ENCODE results near the gene FZD1.

The FZD1 gene

DNA sequence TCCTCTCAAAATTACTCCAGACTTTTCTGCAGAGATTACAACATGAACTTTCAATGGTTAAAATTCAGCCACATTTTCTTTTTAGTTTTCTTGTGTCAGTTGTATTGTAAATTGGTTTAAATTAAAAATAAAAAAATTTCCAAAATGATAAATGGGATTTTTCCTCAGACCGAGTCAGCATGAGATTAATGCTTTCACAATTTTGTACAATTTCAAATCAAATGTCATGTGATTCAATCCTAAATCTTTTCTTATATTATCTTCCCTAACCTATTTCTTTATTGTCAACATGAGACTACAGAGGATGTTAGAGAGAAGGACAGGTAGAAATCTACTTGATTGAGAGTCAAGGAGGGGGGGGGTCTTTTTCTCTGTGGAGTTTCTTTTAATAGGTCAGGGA, 33.7 kb downstream of the FZD1 start:
- no peak overlapping the region for H2BK5ac ChIP-seq (ENCODE audit: low read depth, low read length, poor library complexity, severe bottlenecking)
- no peaks in the 10 kb centered on the region for H3K36me3 ChIP-seq (ENCODE audit: control insufficient read depth in 1 of 2, insufficient read depth in 2 of 2, low read depth in 1 of 2, low read length in 2 of 2)
- H3K4ac ChIP-seq (ENCODE audit: low read depth in 1 of 2, low read length in 2 of 2): no peak overlapping the region
- no peak overlapping the region for H3K4me3 ChIP-seq (ENCODE audit: insufficient read depth in 1 of 2, low read depth in 1 of 2, low read length in 2 of 2)
- H3K23ac ChIP-seq (ENCODE audit: low read length in 2 of 2): no peak overlapping the region
- H4K8ac ChIP-seq (ENCODE audit: low read length): no peak overlapping the region
- no peak overlapping the region for H3K9ac ChIP-seq (ENCODE audit: low read length)
- no peaks in the 10 kb centered on the region for H3K79me1 ChIP-seq (replicated peaks; ENCODE audit: low read length, poor library complexity, severe bottlenecking)
- no peaks in the 10 kb centered on the region for H3K9me3 ChIP-seq (ENCODE audit: control insufficient read depth, low read length)
- H3K4me1 ChIP-seq (ENCODE audit: control insufficient read depth, insufficient read depth, low read depth, low read length): no peaks in the 10 kb centered on the region
- DNase-seq: no peak
- no peaks in the 10 kb centered on the region for H3K27me3 ChIP-seq (ENCODE audit: control insufficient read depth in 1 of 2, insufficient read depth in 1 of 2, low read length in 2 of 2)
- no peak overlapping the region for H2AFZ ChIP-seq (ENCODE audit: low read depth, low read length)
- no peak overlapping the region for H2AK5ac ChIP-seq (ENCODE audit: low read length, severe bottlenecking)
- 78% methylated on average over 1 of the region's 1 CpG for WGBS
- H3K18ac ChIP-seq (ENCODE audit: low read depth in 1 of 2, low read length in 2 of 2): no peak overlapping the region
- no peak overlapping the region for H3K14ac ChIP-seq (ENCODE audit: low read length in 2 of 2)
- no peak overlapping the region for H3K27ac ChIP-seq (ENCODE audit: low read length, poor library complexity, severe bottlenecking)
- no peak overlapping the region for H2BK15ac ChIP-seq (ENCODE audit: low read depth, poor library complexity, severe bottlenecking)
- H2BK120ac ChIP-seq (ENCODE audit: low read depth, low read length): no peak overlapping the region
- H3K4me2 ChIP-seq (ENCODE audit: low read length, poor library complexity, severe bottlenecking): no peak overlapping the region
- no peak overlapping the region for H4K91ac ChIP-seq (ENCODE audit: low read length)
- H2BK12ac ChIP-seq (ENCODE audit: low read length in 2 of 2): no peak overlapping the region

DNA sequence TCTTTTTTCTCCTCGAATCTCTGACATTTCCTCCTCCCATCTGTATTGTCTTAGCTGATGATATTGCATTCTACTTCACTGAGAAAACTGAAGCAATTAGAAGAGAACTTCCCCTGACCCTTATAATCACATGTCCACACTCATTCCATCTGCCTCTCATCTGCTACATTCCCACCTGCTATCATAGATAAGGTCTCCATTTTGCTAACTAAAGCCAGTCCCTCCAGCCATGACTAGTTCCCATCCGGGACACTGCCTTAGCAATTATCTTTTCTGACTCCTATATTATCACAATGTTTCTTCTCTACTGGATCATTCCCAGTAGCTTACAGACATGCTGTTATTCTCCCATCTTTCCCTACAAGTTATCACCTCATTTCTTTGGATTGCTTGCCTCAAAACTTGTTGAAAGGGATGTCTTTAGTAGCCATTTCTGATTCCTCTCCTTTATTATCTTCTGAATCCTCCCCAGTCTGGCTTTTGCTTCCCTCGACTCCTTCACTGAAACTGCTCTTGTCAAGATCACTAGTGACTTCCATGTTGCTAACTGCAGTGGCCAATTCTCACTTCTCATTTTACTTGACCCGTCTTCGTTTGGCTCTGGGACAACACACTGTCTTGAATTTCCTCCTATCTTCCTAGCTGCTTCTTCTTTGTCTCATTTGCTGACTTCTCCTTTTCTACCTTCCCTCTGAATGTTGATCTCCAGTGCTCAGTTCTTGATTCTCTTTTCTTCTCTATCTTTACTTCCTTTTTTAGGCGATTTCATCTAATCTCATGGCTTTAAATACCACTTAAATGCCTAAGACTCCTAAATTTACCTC, 35.9 kb downstream of the FZD1 start:
- H3K36me3 ChIP-seq (ENCODE audit: control insufficient read depth in 1 of 2, insufficient read depth in 2 of 2, low read depth in 1 of 2, low read length in 2 of 2): no peaks in the 10 kb centered on the region
- no peak overlapping the region for H4K91ac ChIP-seq (ENCODE audit: low read length)
- WGBS: 84% methylated on average over 6 of the region's 6 CpGs
- H2BK12ac ChIP-seq (ENCODE audit: low read length in 2 of 2): no peak overlapping the region
- H3K4me1 ChIP-seq (ENCODE audit: control insufficient read depth, insufficient read depth, low read depth, low read length): no peaks in the 10 kb centered on the region
- no peak overlapping the region for H2BK120ac ChIP-seq (ENCODE audit: low read depth, low read length)
- no peak overlapping the region for H2BK15ac ChIP-seq (ENCODE audit: low read depth, poor library complexity, severe bottlenecking)
- no peak overlapping the region for H3K18ac ChIP-seq (ENCODE audit: low read depth in 1 of 2, low read length in 2 of 2)
- no peaks in the 10 kb centered on the region for H3K9me3 ChIP-seq (ENCODE audit: control insufficient read depth, low read length)
- H3K14ac ChIP-seq (ENCODE audit: low read length in 2 of 2): no peak overlapping the region
- H3K9ac ChIP-seq (ENCODE audit: low read length): no peak overlapping the region
- H3K4me3 ChIP-seq (ENCODE audit: insufficient read depth in 1 of 2, low read depth in 1 of 2, low read length in 2 of 2): no peak overlapping the region
- no peak overlapping the region for H2BK5ac ChIP-seq (ENCODE audit: low read depth, low read length, poor library complexity, severe bottlenecking)
- no peak overlapping the region for H3K4me2 ChIP-seq (ENCODE audit: low read length, poor library complexity, severe bottlenecking)
- no peak overlapping the region for H2AFZ ChIP-seq (ENCODE audit: low read depth, low read length)
- no peak overlapping the region for H4K8ac ChIP-seq (ENCODE audit: low read length)
- H2AK5ac ChIP-seq (ENCODE audit: low read length, severe bottlenecking): no peak overlapping the region
- H3K27me3 ChIP-seq (ENCODE audit: control insufficient read depth in 1 of 2, insufficient read depth in 1 of 2, low read length in 2 of 2): no peaks in the 10 kb centered on the region
- no peak overlapping the region for H3K4ac ChIP-seq (ENCODE audit: low read depth in 1 of 2, low read length in 2 of 2)
- no peak overlapping the region for H3K23ac ChIP-seq (ENCODE audit: low read length in 2 of 2)
- H3K79me1 ChIP-seq (replicated peaks; ENCODE audit: low read length, poor library complexity, severe bottlenecking): no peaks in the 10 kb centered on the region
- no peak overlapping the region for H3K27ac ChIP-seq (ENCODE audit: low read length, poor library complexity, severe bottlenecking)
- DNase-seq: no peak

DNA sequence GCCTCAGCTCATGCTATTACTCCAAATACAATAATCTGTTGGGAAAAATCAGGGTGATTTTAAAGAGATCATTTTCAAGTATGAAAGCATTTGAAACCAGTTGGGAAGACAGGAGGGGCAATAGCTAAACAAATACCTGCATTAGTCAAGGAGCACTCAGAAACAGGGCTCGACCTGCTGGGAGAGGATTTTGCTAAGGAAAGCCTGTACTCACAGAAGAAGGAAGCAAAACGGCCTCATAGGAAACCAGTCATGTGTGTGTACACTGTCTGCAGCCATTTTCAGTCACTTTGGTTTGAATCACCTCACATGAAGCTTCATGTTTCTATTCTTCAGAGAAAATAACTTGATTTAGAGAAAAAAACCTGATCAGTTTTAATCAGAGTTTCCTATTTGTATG, 38.6 kb downstream of the FZD1 start:
- DNase-seq: no peak
- Histone ChIP-seq H3K9ac (ENCODE audit: low read length) (no peak overlapping the region), H4K91ac (ENCODE audit: low read length) (no peak overlapping the region), H3K4ac (ENCODE audit: low read depth in 1 of 2, low read length in 2 of 2) (no peak overlapping the region), H2BK120ac (ENCODE audit: low read depth, low read length) (no peak overlapping the region), H2BK5ac (ENCODE audit: low read depth, low read length, poor library complexity, severe bottlenecking) (no peak overlapping the region), H3K79me1 (replicated peaks; ENCODE audit: low read length, poor library complexity, severe bottlenecking) (no peaks in the 10 kb centered on the region), H3K14ac (ENCODE audit: low read length in 2 of 2) (no peak overlapping the region), H3K4me1 (ENCODE audit: control insufficient read depth, insufficient read depth, low read depth, low read length) (no peaks in the 10 kb centered on the region), H3K27ac (ENCODE audit: low read length, poor library complexity, severe bottlenecking) (no peak overlapping the region), H3K4me3 (ENCODE audit: insufficient read depth in 1 of 2, low read depth in 1 of 2, low read length in 2 of 2) (no peak overlapping the region), H3K9me3 (ENCODE audit: control insufficient read depth, low read length) (no peaks in the 10 kb centered on the region), H2AFZ (ENCODE audit: low read depth, low read length) (no peak overlapping the region), H4K8ac (ENCODE audit: low read length) (no peak overlapping the region), H3K18ac (ENCODE audit: low read depth in 1 of 2, low read length in 2 of 2) (no peak overlapping the region), H3K23ac (ENCODE audit: low read length in 2 of 2) (no peak overlapping the region), H3K4me2 (ENCODE audit: low read length, poor library complexity, severe bottlenecking) (no peak overlapping the region), H3K27me3 (ENCODE audit: control insufficient read depth in 1 of 2, insufficient read depth in 1 of 2, low read length in 2 of 2) (no peaks in the 10 kb centered on the region), H3K36me3 (ENCODE audit: control insufficient read depth in 1 of 2, insufficient read depth in 2 of 2, low read depth in 1 of 2, low read length in 2 of 2) (no peaks in the 10 kb centered on the region), H2BK15ac (ENCODE audit: low read depth, poor library complexity, severe bottlenecking) (no peak overlapping the region), H2BK12ac (ENCODE audit: low read length in 2 of 2) (no peak overlapping the region), H2AK5ac (ENCODE audit: low read length, severe bottlenecking) (no peak overlapping the region)
- WGBS: 26% methylated on average over 2 of the region's 2 CpGs

DNA sequence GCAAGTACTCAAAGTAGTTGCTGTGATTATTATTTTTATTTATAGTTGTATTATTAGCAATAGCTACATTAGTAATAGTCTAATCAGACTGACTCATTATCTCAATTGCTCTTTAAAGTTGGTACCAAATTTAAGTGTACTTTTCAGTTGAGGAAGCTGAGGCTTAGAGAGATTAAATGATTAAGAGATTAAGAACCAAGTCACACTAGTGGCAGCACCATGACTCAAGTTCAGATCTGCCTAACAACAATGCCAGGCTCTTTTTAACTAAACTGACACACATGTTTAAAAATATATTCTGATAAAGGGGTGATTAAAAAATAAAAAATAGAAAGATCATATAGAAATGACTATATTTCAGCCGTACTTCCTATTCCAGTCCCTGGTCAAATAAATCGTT, 42.0 kb downstream of the FZD1 start:
- H3K18ac ChIP-seq (ENCODE audit: low read depth in 1 of 2, low read length in 2 of 2): no peak overlapping the region
- no peak overlapping the region for H3K4ac ChIP-seq (ENCODE audit: low read depth in 1 of 2, low read length in 2 of 2)
- no peak overlapping the region for H3K9ac ChIP-seq (ENCODE audit: low read length)
- no peaks in the 10 kb centered on the region for H3K27me3 ChIP-seq (ENCODE audit: control insufficient read depth in 1 of 2, insufficient read depth in 1 of 2, low read length in 2 of 2)
- WGBS: no CpG with 5 or more reads among the region's 2 CpGs
- H4K91ac ChIP-seq (ENCODE audit: low read length): no peak overlapping the region
- H3K23ac ChIP-seq (ENCODE audit: low read length in 2 of 2): no peak overlapping the region
- H3K4me2 ChIP-seq (ENCODE audit: low read length, poor library complexity, severe bottlenecking): no peak overlapping the region
- no peak overlapping the region for H3K4me3 ChIP-seq (ENCODE audit: insufficient read depth in 1 of 2, low read depth in 1 of 2, low read length in 2 of 2)
- DNase-seq: no peak
- H4K8ac ChIP-seq (ENCODE audit: low read length): no peak overlapping the region
- H2BK5ac ChIP-seq (ENCODE audit: low read depth, low read length, poor library complexity, severe bottlenecking): no peak overlapping the region
- H3K9me3 ChIP-seq (ENCODE audit: control insufficient read depth, low read length): no peaks in the 10 kb centered on the region
- no peaks in the 10 kb centered on the region for H3K79me1 ChIP-seq (replicated peaks; ENCODE audit: low read length, poor library complexity, severe bottlenecking)
- H3K36me3 ChIP-seq (ENCODE audit: control insufficient read depth in 1 of 2, insufficient read depth in 2 of 2, low read depth in 1 of 2, low read length in 2 of 2): no peaks in the 10 kb centered on the region
- no peak overlapping the region for H2BK120ac ChIP-seq (ENCODE audit: low read depth, low read length)
- H2BK15ac ChIP-seq (ENCODE audit: low read depth, poor library complexity, severe bottlenecking): no peak overlapping the region
- no peak overlapping the region for H2AK5ac ChIP-seq (ENCODE audit: low read length, severe bottlenecking)
- no peak overlapping the region for H2AFZ ChIP-seq (ENCODE audit: low read depth, low read length)
- no peak overlapping the region for H3K27ac ChIP-seq (ENCODE audit: low read length, poor library complexity, severe bottlenecking)
- no peak overlapping the region for H2BK12ac ChIP-seq (ENCODE audit: low read length in 2 of 2)
- H3K14ac ChIP-seq (ENCODE audit: low read length in 2 of 2): no peak overlapping the region
- H3K4me1 ChIP-seq (ENCODE audit: control insufficient read depth, insufficient read depth, low read depth, low read length): no peaks in the 10 kb centered on the region

Measured in mesenchymal stem cell (in vitro differentiated cells and primary cell).